Hindlimb muscle (tissue), 1 donor: ENCODE results near the gene MARCHF3. TPM values are rescaled to one million over a fixed set of nuclear protein-coding genes. Genes with fewer than 3 reads are reported as not detected.
"Not testable (repeated sequence)": the region's sequence is repeated elsewhere in the genome, so short reads cannot be mapped to it uniquely, and the experiment has no call there.

Source experiments
- DNase-seq: peaks from one replicate; pipeline ENCODE4 v3.0.0-alpha.2; 2013
- polyA plus RNA-seq: library from polyadenylated mRNA; unstranded; fragments of 120-200 nt; gene quantifications from one replicate; pipeline ENCODE4 v1.2.1, GENCODE V29; 2013; ENCODE audit not compliant: insufficient read length

The MARCHF3 gene
- polyA plus RNA-seq, 1 donor, result 6.2 TPM

DNA sequence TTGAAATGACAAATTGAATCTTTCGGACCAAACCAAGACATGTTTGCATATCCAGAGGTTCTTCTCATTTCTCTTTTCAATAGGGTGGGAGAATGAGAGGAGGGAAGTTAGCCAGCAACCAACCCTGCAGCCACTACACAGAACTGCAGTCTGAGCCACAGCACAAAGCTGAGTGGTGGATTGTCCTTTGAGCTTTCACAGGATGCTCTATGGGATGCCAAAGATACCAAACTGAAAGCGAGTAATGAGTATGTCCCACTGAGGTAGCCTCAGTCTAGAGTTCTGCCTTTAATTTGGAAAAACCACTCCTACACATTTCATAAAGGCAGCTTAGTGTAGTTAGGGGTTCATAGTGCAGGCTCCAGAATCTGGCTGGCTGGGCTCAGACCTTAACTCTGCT lies 114.9 kb downstream of the MARCHF3 start:
- DNase-seq, result no peak

DNA sequence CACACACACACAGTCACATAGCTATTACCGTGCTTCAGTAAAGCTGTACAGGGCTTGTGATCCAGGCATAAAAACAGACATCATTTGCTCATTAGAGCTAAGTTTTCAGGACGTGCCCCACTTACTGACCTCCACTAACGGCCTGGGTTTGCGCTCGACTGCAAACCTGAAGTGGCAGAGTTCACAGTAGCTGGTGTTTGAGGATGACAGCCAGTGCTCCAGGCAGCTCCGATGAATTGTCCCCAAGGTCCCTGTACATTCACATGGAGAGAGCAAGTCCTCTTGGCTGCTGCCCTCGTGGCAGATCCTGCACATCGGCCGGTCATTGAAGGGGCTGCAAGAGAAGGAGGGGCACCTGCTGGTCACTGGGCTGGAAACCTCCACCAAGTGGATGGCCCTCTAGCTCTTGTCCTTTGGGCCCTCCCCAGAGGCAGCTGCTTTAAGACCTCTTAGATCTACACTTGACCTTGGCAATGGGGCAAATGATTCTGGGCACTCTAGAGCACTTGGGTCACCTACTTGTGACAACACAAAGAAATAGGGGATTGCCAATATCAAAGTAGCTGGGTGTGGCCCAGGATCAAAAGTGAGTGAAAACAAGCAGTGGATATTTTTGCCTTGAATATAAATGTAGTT lies 115.4 kb downstream of the MARCHF3 start:
- no peak for DNase-seq

DNA sequence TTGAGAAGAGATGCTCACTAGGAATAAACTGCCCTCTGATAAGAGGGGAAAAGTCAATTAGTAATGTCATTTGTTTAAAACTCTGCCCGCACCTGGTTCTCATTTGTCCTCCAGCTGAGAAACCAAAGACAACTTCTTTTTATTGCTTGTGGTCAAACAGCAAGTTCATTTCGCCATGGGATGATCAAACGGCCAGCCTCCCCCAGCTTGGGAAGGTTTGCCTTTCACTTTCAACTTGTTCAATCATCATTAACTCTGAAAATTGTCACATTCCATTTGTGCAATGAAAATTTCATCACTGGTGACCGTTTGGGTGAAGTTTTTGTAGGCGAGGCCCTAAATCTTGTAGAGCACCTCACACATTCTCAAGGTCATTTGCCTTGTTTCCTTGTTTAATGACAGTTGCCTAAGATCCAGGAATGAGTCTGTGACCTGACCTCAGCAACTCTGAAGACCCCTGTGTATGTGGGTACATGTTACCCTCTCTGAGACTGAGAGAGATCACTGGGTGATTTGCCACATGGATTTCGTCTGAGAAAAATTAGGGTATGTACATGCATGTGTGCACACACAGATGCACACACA lies 117.7 kb downstream of the MARCHF3 start:
- DNase-seq, result no peak

DNA sequence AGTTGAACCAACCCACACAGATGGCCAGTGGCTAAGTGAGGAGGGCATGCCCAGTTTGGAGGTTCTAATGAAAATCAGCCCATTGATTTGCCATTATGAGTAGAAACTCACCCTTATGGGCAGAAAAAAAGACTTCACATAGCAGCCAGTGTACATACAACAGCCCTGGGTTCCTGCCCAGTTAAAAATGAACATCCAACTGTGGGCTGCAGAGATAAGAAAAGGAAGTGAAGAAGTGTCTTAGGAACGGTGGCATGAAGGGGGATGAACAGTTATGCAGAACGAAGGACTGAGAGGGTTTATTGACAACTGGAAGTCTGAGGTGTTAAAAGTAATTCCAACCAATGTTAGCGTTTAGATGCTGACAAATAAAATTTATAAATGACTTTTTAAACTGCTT lies 118.4 kb downstream of the MARCHF3 start:
- no peak for DNase-seq

DNA sequence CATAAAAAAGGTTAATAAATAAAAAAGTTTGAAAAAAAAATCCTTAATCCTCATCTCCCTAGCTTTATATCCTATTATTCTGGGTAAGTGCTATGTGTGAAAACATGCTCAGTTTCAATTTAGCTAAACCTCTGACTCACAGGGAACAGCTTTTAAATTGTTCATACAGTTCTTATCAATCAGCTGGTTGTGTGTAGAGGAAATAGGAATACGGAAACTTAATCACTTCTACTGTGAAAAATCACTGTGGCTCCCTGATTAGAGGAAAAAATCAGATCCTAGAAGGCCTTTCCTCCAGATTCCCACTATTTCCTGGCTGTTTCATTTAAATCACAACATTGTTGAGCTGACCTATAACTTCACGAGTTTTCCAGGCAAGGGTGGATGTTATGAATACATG lies 120.5 kb downstream of the MARCHF3 start:
- no peak for DNase-seq

DNA sequence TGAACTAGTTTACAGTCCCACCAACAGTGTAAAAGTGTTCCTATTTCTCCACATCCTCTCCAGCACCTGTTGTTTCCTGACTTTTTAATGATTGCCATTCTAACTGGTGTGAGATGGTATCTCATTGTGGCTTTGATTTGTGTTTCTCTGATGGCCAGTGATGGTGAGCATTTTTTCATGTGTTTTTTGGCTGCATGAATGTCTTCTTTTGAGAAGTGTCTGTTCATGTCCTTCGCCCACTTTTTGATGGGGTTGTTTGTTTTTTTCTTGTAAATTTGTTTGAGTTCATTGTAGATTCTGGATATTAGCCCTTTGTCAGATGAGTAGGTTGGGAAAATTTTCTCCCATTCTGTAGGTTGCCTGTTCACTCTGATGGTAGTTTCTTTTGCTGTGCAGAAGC lies 126.0 kb downstream of the MARCHF3 start:
- not testable (repeated sequence) for DNase-seq

DNA sequence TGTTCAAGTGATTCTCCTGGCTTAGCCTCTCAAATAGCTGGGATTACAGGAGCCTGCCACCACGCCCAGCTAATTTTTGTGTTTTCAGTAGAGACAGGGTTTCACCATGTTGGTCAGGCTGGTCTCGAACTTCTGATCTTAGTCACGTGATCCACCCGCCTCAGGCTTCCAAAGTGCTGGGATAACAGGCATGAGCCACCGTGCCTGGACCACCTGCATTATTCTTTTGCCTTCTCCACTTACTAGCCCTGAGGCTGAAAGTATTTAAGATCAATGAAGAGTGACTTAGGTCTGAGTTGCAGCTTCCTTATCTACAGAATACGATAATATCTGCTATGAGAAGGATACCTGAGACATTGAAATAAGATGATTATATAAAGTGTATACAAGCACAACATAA lies 129.6 kb downstream of the MARCHF3 start:
- DNase-seq, result no peak

DNA sequence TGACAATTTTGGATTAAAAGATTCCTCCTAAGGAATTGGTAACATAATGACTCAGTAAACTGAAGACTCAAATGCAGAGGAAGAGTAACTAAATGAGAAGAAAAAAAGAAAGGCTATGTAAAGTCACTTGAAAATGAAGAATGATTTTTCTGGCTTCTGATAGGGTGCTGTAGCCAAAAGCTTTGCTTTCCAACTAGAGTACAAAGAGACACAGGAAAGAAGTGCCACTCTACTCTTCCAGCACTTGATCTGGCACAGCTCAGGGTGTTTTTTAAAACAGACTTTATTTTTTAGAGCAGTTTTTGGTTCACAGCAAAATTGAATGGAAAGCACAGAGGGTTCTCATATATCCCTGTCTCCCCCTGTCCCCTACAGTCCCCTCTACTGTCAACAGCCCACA lies 130.9 kb downstream of the MARCHF3 start:
- no peak for DNase-seq

DNA sequence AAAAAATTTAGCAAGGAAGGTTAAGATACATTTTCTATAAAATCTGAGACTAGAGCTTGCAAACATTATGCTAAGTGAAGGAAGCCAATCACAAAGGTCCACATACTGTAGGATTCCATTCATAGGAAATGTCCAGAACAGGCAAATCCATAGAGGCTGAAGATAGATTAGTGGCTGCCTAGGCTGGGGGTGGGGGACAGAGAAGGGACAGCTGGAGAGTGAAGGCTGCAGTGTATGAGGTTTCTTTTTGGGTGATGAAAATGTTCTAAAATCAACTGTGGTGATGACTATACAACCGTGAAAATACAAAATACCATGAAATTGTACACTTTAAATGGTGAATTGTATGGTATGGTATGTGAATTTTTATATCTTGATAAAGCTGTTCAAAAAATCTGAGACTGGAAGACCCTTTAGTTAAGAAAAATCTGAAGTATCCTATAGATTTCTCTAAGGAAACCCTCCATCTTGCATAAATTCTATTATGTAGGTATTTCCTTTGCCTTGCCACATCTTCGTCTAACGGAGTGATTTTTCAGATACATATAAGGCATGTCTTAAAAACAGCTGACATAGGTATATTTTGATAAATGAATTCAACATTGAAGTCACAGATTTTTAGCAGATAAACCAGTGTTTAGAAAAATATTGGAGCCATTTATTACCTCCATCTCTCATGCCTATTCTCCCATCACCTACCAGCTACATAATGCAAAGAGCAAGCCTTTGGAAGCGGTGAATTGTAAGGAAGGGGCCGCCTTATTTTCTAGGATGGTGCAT lies 132.3 kb downstream of the MARCHF3 start:
- no peak for DNase-seq

DNA sequence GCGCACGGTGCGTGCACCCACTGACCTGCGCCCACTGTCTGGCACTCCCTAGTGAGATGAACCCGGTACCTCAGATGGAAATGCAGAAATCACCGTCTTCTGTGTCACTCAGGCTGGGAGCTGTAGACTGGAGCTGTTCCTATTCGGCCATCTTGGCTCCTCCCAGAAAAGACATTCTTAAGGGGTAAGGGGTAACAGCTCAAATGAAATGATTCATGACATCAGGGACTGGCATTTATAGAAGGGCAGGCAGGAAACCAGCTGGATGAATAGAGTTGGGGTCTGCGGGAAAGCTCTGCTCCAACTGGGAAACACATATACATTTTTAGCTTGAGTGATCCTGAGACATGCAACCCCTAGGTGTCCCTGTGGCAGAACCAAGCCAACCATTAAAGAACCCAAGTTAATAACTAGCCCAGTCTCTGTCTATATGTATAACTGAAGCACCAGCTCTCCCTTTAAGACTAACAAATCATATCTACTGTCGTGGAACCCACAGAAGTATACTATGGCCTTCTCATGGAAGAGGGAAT lies 134.1 kb downstream of the MARCHF3 start:
- DNase-seq, result no peak

DNA sequence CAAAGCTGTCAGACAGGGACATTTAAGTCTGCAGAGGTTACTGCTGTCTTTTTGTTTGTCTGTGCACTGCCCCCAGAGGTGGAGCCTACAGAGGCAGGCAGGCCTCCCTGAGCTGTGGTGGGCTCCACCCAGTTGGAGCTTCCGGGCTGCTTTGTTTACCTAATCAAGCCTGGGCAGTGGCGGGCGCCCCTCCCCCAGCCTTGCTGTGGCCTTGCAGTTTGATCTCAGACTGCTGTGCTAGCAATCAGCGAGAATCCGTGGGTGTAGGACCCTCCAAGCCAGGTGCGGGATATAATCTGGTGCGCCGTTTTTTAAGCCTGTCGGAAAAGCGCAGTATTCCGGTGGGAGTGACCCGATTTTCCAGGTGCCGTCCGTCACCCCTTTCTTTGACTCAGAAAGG lies 134.6 kb downstream of the MARCHF3 start:
- not testable (repeated sequence) for DNase-seq

DNA sequence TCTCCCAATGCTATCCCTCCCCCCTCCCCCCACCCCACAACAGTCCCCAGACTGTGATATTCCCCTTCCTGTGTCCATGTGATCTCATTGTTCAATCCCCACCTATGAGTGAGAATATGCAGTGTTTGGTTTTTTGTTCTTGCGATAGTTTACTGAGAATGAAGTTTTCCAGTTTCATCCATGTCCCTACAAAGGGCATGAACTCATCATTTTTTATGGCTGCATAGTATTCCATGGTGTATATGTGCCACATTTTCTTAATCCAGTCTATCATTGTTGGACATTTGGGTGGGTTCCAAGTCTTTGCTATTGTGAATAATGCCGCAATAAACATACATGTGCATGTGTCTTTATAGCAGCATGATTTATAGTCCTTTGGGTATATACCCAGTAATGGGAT lies 139.9 kb downstream of the MARCHF3 start:
- not testable (repeated sequence) for DNase-seq

DNA sequence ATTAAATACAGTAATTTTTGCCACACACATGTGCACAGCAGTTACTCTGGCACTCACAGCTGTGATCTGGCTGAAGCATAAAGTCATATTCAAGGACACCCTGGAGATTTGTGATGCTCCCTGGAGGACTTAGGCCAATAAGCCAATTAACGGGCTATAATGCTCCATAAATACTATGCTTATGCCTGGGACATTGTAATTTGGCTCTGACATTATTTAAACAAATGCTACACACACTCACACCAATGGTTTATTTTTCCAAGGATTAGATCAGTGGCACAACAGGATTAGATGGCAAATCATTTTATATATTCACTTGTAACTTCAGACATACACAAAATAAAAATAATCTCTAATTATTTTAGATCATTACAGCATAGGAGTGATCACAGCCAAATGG lies 142.2 kb downstream of the MARCHF3 start:
- DNase-seq, result no peak

DNA sequence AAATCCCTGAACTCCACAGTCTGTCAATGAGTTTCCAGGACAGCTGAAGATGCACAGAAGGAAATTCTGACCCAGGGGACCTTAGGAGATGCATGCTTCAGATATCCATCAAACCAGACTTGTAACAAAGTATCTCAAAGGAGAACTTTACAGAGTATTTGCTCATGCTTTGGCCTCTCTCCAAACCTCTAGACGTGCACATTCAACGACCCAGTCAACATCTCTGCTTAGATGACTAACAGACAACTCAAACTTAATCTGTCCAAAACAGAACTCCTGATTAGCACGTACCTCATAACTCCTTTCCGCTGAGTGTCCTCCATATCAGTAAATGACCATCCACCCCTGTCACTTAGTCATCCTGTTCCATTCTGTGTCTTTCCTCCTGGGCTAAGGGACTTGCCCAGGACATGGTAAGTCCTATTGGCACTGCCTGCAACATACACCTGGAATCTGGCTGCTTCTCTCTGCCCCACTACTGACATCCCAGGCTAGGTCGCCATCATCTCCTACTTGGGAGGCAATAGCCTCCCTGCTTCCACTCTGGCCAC lies 146.0 kb downstream of the MARCHF3 start:
- no peak for DNase-seq

DNA sequence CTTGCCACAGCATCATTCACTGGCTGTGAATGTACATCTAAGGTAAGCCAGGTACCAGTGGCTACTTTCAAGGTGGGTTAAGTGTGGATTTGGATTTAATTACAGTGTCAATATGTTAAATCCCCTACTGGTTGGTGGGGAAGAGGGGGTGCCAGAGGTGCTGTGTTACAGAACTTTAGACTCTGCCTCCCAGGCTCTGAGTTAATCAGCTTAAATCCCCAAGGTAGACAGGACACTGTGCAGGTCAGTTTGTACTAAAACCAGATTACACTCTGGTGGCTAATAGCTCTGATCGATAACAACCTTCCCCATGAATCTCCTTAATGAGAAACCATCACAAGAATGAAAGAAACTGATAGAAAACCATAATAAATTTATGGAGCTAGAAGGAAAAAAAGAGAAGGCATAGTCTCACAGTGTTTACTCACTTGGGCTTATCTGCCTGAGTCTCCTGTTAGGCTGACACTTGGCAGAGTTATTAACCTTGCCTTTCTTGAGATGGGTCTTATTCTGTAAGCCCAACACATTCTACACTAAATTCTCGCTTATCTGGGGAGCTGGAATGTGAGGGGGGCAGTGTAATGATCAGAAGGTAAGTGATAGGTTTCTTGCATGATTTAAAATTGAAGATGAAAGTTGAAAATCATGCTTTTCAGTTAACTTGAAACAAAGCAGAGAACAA lies 146.7 kb downstream of the MARCHF3 start:
- no peak for DNase-seq

DNA sequence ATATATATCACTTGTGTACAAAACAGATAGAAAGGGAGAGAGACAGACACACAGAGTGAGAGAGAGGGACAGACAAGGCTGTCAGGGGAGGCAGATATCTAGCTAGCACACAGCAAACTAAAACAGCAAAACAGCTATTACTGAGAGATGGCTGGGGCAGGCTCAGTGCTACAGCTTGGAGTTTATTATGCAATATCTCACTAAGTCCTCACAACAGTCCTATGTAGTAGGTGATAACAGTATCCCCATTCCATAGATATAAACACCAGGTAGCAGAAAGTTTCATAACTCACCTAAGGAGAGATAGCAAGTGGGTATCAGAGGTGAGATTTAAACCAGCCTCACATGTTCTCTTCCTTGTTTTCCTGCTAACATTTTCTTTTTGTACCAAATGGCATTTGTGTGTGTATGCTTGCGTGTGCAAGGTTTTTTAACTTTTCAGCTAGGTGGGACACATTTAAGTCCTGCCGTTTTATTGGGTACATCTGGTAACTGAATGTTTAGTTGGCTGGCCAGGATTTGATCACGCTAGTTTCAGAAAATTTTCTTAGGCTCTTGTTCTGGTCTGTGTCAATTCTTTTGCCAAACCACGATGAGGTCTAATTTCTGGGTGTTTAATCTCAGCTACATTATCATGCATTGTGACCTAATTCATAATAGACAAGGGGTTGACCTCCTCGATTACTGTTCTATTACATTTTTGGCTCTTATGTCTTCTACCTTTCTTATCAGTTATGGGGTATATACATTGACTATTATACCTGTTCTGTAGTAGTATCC lies 148.3 kb downstream of the MARCHF3 start:
- no peak for DNase-seq

DNA sequence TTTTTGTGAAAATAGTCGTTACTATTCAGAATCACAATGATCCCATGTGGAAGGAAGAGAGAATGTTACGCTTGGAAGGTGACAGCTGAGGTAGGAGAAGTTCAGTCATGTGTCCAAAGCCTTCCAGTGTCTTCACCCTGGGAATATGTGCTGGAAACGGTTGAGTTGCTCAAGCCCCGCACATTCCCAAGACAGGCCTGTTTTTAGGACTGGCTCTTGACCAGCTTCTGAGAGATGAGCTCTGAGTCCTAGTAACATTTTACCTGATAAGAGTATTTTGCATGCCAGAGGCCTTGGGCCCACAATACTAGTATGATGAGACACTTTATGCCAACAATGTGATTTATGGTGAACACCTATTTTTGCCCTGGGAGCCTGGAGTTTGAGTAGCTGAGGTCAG lies 151.7 kb downstream of the MARCHF3 start:
- DNase-seq, result no peak

DNA sequence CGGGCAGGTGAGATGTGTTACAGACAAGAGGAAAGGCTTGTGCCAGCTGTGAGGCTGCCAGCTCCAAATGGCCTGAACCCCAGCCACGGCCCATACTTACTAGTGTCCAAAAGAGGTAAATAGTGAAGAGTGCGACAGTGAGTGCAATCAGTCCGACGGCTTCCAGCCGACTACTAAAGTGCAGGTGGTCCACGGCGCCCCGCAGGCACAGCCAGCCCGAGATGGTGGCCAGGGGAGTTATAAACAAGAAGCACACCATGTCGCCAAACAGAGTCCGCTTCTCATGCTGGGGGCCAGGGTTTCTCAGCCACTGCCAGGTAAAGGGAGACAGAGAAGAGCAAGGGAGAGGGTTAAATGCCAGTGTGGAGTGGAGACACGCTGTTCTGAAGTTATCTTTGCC lies 152.3 kb downstream of the MARCHF3 start:
- no peak for DNase-seq

DNA sequence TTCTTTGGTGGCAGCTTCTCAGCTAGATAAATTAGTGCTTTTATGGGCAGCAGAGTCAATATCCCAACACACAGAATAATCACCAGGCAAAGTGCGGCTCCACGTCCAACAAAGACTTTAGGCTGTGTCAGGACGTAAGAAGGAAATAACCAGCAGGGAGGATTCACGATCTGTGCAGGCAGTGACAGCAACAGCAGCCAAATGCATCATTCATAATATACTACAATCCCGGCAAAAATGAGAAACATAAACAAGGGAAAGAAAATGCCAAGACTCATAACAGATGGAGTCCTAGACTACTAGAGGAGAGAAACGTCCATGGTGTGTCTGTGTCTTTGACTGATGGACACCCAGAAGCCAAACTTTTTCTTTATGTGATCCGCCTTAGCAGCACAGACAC lies 152.8 kb downstream of the MARCHF3 start:
- DNase-seq, result no peak

DNA sequence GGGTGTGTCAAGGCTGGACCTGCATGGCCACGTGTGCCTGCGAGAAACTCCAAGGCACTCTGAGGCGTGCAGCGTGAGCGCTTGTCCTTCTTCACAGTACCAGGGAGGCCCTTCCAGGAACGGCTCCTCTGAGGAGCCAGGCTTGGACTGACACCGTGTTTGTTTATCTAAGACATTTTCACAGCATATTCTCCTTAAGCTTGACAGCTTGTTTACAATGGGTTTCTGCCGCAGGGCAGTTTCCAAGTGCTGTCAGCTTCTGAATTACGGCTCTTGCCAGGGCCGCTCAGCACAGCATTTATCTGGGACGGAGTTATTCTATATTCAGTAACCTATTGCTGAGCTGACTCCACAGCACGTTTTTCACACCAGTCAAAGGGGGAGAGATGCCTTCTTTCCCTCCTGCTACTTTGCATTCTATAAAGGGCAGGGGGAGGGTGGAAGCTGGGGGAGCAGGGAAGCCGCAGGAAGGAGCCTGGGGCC lies 155.0 kb downstream of the MARCHF3 start:
- no peak for DNase-seq

DNA sequence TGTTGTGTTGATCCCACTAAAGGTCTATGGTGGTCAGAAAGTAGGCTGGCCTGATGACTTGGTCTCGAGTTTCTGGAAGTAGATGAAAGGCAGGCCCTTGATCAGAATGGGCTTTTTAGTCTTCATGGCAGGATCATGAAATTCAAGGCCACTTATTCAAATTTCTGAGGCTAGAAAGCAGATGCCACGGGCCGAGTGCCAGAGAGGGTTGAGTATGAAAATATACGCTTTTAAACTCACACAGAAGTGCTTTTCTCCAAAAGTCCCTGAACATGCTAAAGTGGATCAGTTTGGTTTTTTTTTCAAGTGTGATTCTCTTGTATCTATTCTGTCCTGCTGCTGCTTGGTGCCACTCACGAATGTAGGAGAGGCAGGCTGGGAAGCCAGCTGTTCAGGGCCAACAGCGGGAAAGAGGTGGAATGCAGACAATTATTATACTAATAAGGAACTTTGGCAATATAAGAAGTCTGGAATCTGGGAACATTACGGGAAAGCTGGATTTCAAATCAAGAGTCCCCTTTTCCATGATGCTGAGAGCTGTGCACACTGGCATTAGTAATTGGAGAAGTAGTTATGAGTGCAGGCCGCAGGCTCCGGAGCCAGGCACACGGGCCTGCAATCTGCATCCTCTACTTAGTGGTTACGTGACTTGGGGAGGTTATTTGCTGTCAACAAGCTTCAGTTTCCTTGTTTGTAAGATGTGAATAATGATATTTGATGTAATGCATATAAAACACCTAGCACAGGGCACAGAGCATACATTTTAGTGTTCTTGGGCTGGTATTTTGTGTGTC lies 157.6 kb downstream of the MARCHF3 start:
- DNase-seq, result no peak
